Tibial nerve (tissue), 4 donors: ENCODE data around the gene RFX1.

ENCODE experiments used
- EP300 ChIP-seq, 2 donors: sonication (generic); formaldehyde crosslinking; IDR thresholded peaks; one replicate each; pipeline ENCODE4 v1.6.1; 2017; ENCODE audit warnings: antibody characterized with exemption in 2 of 2, mild to moderate bottlenecking in 1 of 2
- POLR2A ChIP-seq, 2 donors: fragments of 450-650 bp; IDR thresholded peaks; one replicate each; pipeline ENCODE4 v1.6.1; 2017; ENCODE audit warnings: antibody characterized with exemption in 2 of 2, mild to moderate bottlenecking in 2 of 2, moderate library complexity in 2 of 2
- TF ChIP-seq, protein P1 (sequence below), 5 experiments: fragments of 200-600 bp in 3 of 5; fragments of 450-650 bp in 2 of 5; sonication (generic) in 3 of 5; IDR thresholded peaks; one replicate each; pipeline ENCODE4 v1.5.1; 2016 to 2019; ENCODE audit warnings: antibody characterized with exemption in 5 of 5, mild to moderate bottlenecking in 3 of 5, moderate library complexity in 2 of 5

GRCh38 chr19:13932149-13932637, 73.9 kb downstream of the RFX1 start:
- TF ChIP-seq POLR2A (IDR thresholded peaks at IDR 0.05): no peak
- TF ChIP-seq, protein P1, sequence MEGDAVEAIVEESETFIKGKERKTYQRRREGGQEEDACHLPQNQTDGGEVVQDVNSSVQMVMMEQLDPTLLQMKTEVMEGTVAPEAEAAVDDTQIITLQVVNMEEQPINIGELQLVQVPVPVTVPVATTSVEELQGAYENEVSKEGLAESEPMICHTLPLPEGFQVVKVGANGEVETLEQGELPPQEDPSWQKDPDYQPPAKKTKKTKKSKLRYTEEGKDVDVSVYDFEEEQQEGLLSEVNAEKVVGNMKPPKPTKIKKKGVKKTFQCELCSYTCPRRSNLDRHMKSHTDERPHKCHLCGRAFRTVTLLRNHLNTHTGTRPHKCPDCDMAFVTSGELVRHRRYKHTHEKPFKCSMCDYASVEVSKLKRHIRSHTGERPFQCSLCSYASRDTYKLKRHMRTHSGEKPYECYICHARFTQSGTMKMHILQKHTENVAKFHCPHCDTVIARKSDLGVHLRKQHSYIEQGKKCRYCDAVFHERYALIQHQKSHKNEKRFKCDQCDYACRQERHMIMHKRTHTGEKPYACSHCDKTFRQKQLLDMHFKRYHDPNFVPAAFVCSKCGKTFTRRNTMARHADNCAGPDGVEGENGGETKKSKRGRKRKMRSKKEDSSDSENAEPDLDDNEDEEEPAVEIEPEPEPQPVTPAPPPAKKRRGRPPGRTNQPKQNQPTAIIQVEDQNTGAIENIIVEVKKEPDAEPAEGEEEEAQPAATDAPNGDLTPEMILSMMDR (IDR thresholded peaks at IDR 0.05): no peak
- TF ChIP-seq EP300 (IDR thresholded peaks at IDR 0.05): no peak
